ENCODE results near the gene ARF6.

DNA sequence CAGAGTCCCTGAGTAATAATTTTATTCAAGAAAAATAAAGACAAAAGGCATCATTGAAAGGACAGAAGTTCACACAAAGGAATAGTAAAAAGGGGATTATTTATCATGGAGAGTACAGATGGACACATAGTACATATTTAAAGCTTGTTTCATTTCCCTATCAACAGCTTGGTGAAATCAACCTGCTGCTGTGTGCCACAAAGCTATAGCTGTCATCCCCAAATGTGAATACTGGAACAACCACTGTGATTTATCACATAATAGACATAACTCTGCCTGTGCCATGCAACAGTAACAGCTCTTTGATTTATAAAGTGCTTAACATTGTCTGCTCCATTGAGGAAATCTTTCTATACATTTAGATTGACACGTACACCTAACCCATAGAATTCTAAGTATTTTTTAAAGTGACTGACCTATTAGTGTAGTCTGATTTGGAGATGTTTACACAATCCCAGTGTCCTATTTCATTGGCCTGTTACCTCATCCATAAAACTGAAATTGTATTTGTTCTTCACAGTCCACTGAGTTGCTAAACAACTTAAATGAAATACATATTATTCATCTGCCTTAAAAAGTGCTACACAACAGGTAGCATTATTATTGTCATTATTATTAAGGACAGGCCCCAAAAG lies 43.6 kb upstream of the ARF6 start:
- no peak for TF ChIP-seq ARNTL (CRISPR knock-in tag; IDR thresholded peaks at IDR 0.05; ENCODE audit: borderline replicate concordance, low read depth)
- TF ChIP-seq, protein P1, sequence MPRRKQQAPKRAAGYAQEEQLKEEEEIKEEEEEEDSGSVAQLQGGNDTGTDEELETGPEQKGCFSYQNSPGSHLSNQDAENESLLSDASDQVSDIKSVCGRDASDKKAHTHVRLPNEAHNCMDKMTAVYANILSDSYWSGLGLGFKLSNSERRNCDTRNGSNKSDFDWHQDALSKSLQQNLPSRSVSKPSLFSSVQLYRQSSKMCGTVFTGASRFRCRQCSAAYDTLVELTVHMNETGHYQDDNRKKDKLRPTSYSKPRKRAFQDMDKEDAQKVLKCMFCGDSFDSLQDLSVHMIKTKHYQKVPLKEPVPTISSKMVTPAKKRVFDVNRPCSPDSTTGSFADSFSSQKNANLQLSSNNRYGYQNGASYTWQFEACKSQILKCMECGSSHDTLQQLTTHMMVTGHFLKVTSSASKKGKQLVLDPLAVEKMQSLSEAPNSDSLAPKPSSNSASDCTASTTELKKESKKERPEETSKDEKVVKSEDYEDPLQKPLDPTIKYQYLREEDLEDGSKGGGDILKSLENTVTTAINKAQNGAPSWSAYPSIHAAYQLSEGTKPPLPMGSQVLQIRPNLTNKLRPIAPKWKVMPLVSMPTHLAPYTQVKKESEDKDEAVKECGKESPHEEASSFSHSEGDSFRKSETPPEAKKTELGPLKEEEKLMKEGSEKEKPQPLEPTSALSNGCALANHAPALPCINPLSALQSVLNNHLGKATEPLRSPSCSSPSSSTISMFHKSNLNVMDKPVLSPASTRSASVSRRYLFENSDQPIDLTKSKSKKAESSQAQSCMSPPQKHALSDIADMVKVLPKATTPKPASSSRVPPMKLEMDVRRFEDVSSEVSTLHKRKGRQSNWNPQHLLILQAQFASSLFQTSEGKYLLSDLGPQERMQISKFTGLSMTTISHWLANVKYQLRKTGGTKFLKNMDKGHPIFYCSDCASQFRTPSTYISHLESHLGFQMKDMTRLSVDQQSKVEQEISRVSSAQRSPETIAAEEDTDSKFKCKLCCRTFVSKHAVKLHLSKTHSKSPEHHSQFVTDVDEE (CRISPR knock-in tag; IDR thresholded peaks at IDR 0.05) = no peak
- TF ChIP-seq, protein P2, sequence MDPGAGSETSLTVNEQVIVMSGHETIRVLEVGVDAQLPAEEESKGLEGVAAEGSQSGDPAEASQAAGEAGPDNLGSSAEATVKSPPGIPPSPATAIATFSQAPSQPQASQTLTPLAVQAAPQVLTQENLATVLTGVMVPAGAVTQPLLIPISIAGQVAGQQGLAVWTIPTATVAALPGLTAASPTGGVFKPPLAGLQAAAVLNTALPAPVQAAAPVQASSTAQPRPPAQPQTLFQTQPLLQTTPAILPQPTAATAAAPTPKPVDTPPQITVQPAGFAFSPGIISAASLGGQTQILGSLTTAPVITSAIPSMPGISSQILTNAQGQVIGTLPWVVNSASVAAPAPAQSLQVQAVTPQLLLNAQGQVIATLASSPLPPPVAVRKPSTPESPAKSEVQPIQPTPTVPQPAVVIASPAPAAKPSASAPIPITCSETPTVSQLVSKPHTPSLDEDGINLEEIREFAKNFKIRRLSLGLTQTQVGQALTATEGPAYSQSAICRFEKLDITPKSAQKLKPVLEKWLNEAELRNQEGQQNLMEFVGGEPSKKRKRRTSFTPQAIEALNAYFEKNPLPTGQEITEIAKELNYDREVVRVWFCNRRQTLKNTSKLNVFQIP (CRISPR knock-in tag; IDR thresholded peaks at IDR 0.05; ENCODE audit: borderline replicate concordance, low read depth) = no peak
- no peak for TF ChIP-seq RARB (CRISPR knock-in tag; IDR thresholded peaks at IDR 0.05)
- TF ChIP-seq ZNF565 (CRISPR knock-in tag; conservative IDR thresholded peaks at IDR 0.05; ENCODE audit: low read depth) = no peak
- TF ChIP-seq, protein P3, sequence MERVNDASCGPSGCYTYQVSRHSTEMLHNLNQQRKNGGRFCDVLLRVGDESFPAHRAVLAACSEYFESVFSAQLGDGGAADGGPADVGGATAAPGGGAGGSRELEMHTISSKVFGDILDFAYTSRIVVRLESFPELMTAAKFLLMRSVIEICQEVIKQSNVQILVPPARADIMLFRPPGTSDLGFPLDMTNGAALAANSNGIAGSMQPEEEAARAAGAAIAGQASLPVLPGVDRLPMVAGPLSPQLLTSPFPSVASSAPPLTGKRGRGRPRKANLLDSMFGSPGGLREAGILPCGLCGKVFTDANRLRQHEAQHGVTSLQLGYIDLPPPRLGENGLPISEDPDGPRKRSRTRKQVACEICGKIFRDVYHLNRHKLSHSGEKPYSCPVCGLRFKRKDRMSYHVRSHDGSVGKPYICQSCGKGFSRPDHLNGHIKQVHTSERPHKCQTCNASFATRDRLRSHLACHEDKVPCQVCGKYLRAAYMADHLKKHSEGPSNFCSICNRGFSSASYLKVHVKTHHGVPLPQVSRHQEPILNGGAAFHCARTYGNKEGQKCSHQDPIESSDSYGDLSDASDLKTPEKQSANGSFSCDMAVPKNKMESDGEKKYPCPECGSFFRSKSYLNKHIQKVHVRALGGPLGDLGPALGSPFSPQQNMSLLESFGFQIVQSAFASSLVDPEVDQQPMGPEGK (CRISPR knock-in tag; IDR thresholded peaks at IDR 0.05; ENCODE audit: borderline replicate concordance) = no peak
- TF ChIP-seq, protein P4, sequence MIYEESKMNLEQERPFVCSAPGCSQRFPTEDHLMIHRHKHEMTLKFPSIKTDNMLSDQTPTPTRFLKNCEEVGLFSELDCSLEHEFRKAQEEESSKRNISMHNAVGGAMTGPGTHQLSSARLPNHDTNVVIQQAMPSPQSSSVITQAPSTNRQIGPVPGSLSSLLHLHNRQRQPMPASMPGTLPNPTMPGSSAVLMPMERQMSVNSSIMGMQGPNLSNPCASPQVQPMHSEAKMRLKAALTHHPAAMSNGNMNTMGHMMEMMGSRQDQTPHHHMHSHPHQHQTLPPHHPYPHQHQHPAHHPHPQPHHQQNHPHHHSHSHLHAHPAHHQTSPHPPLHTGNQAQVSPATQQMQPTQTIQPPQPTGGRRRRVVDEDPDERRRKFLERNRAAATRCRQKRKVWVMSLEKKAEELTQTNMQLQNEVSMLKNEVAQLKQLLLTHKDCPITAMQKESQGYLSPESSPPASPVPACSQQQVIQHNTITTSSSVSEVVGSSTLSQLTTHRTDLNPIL (CRISPR knock-in tag; IDR thresholded peaks at IDR 0.05; ENCODE audit: low read depth) = no peak
- TF ChIP-seq GLIS3 (CRISPR knock-in tag; IDR thresholded peaks at IDR 0.05) = no peak
- TF ChIP-seq ZFP30 (CRISPR knock-in tag; IDR thresholded peaks at IDR 0.05) = no peak
- TF ChIP-seq TOX (CRISPR knock-in tag; IDR thresholded peaks at IDR 0.05; ENCODE audit: borderline replicate concordance) = no peak
- TF ChIP-seq ZNF70 (CRISPR knock-in tag; IDR thresholded peaks at IDR 0.05) = no peak
- TF ChIP-seq ZFP3 (CRISPR knock-in tag; IDR thresholded peaks at IDR 0.05) = no peak
